Cardiac muscle cell (in vitro differentiated cells and primary cell): Measurements from ENCODE around the gene MEGF8. TPM values are rescaled to one million over a fixed set of nuclear protein-coding genes. Genes with fewer than 3 reads are reported as not detected.

Experiments
- DNase-seq, 2 donors: peaks; one replicate each; pipeline versions ENCODE4 v3.0.0 to v3.0.0-alpha.2; 2010 to 2017; ENCODE audit warnings: low read depth in 1 of 2, low spot score in 1 of 2
- H3K27ac ChIP-seq: fragments of 200-600 bp; sonication (generic); 2 replicates; pipeline ENCODE4 v1.5.1; 2016
- H3K27me3 ChIP-seq: fragments of 200-600 bp; sonication (generic); 2 replicates; pipeline ENCODE4 v1.6.0; 2016; ENCODE audit warnings: control low read depth
- H3K36me3 ChIP-seq: fragments of 200-600 bp; sonication (generic); 2 replicates; pipeline ENCODE4 v1.5.1; 2016; ENCODE audit warnings: control low read depth
- H3K4me1 ChIP-seq: fragments of 200-600 bp; sonication (generic); 2 replicates; pipeline ENCODE4 v1.8.1; 2017; ENCODE audit warnings: low read depth, mild to moderate bottlenecking, mixed run types
- H3K4me3 ChIP-seq: fragments of 200-600 bp; sonication (generic); 2 replicates; pipeline ENCODE4 v1.5.1; 2016; ENCODE audit warnings: mild to moderate bottlenecking
- H3K9me3 ChIP-seq: fragments of 200-600 bp; sonication (generic); 2 replicates; pipeline ENCODE4 v1.5.1; 2017; ENCODE audit warnings: low read depth, mild to moderate bottlenecking, control low read depth
- CTCF ChIP-seq: IDR thresholded peaks from 2 replicates; pipeline ENCODE4 v1.5.1; 2012; ENCODE audit warnings: low read depth, mild to moderate bottlenecking, low read length
- polyA plus RNA-seq: library from polyadenylated mRNA; unstranded; fragments of >200 nt; fragmentation: Nextera tagmentation; extraction: Ambion mirVana; gene quantifications from 2 replicates; pipeline ENCODE4 v1.2.1, GENCODE V29; 2016
- total RNA-seq: library from RNA; depleted of rRNA; stranded (reverse); fragments of >200 nt; gene quantifications from 2 replicates; pipeline ENCODE4 v1.2.3, GENCODE V29; 2016

Gene MEGF8
- total and polyA plus RNA-seq, 2 experiments from 2014 or later = 23.9 to 102 TPM

- Histone ChIP-seq H3K27ac (no peak overlapping the region), H3K36me3 (peaks cover 23% of the 10 kb centered on the region)
Observed at GRCh38 chr19:42353341-42354015, 28.0 kb downstream of the MEGF8 start.

GRCh38 chr19:42355896-42356295 is 30.5 kb downstream of the MEGF8 start:
- Histone ChIP-seq H3K27ac (no peak overlapping the region), H3K4me3 (no peak overlapping the region), H3K4me1 (no peaks in the 10 kb centered on the region), H3K27me3 (no peaks in the 10 kb centered on the region), H3K36me3 (peaks cover 26% of the 10 kb centered on the region), H3K9me3 (no peaks in the 10 kb centered on the region)
- no peak for DNase-seq
- no peak for TF ChIP-seq CTCF

More at GRCh38 chr19:42353341-42354015, 28.0 kb downstream of the MEGF8 start:
- H3K4me3 ChIP-seq = no peak overlapping the region
- TF ChIP-seq CTCF = no peak
- H3K9me3 ChIP-seq = no peaks in the 10 kb centered on the region
- H3K27me3 ChIP-seq = no peaks in the 10 kb centered on the region
- no peak for DNase-seq
- H3K4me1 ChIP-seq = no peaks in the 10 kb centered on the region

GRCh38 chr19:42356686-42357085 is 31.3 kb downstream of the MEGF8 start:
- Histone ChIP-seq H3K4me1 (no peaks in the 10 kb centered on the region), H3K27ac (no peak overlapping the region), H3K27me3 (no peaks in the 10 kb centered on the region), H3K36me3 (peaks cover 26% of the 10 kb centered on the region), H3K9me3 (no peaks in the 10 kb centered on the region), H3K4me3 (no peak overlapping the region)
- TF ChIP-seq CTCF = no peak
- no peak for DNase-seq

- no peak for TF ChIP-seq CTCF
- no peak overlapping the region for H3K27ac ChIP-seq
- H3K36me3 ChIP-seq = peaks cover 26% of the 10 kb centered on the region
- H3K4me3 ChIP-seq = no peak overlapping the region
- H3K9me3 ChIP-seq = no peaks in the 10 kb centered on the region
- no peaks in the 10 kb centered on the region for H3K27me3 ChIP-seq
- no peak for DNase-seq
- no peaks in the 10 kb centered on the region for H3K4me1 ChIP-seq
Observed at GRCh38 chr19:42357290-42357689, 31.9 kb downstream of the MEGF8 start.

- no peak for TF ChIP-seq CTCF
- H3K27ac ChIP-seq = no peak overlapping the region
- H3K9me3 ChIP-seq = no peaks in the 10 kb centered on the region
- H3K4me1 ChIP-seq = peaks cover 2% of the 10 kb centered on the region
- no peak for DNase-seq
- no peak overlapping the region for H3K4me3 ChIP-seq
- H3K36me3 ChIP-seq = peaks cover 21% of the 10 kb centered on the region
- no peaks in the 10 kb centered on the region for H3K27me3 ChIP-seq
Observed at GRCh38 chr19:42360787-42361544, 35.5 kb downstream of the MEGF8 start.
